HG02623 (cell line): ENCODE measurements around the gene DAD1.
"Not testable (repeated sequence)": the region's sequence is repeated elsewhere in the genome, so short reads cannot be mapped to it uniquely, and the experiment has no call there.

Experiments used
- ATAC-seq: cut with Tn5 transposase; IDR thresholded peaks from one replicate; pipeline ENCODE4 v1.9.1; 2021; ENCODE audit warnings: moderate library complexity; ENCODE audit not compliant: unreplicated experiment

Gene DAD1

GRCh38 chr14:22599349-22599748 is 10.3 kb upstream of the DAD1 start:
- no peak for ATAC-seq

DNA sequence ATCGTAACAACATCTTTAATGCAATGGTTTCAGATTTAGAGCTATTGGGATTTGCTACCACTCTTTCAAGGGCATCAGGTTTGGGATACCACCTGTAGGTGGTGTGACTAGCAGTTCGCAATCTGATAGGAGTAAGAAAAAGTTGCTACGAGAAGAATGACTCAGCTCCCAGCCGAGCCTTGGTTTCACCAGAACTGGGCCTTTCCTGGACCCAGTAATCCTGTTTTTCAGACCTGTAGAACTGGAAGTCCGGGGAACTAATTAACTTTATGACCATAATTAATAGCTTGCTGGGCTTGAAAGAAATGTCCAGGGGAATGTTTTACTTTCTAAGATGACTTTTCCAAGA is 9.8 kb upstream of the DAD1 start:
- ATAC-seq, result no peak

- ATAC-seq, result peak; percentile 83
Observed at GRCh38 chr14:22598099-22598895, 9.3 kb upstream of the DAD1 start, which contains the start of gene ABHD4. ABHD4 (plus strand) TSS chr14:22598300; CDS start chr14:22598307, 7 bp downstream.

GRCh38 chr14:22597771-22598098 is 8.7 kb upstream of the DAD1 start:
- ATAC-seq, result peak; percentile 27

GRCh38 chr14:22597265-22597664 is 8.2 kb upstream of the DAD1 start:
- no peak for ATAC-seq

- no peak for ATAC-seq
Observed at GRCh38 chr14:22596354-22596879, 7.4 kb upstream of the DAD1 start.

GRCh38 chr14:22594156-22594716 is 5.2 kb upstream of the DAD1 start:
- ATAC-seq, result no peak

- no peak for ATAC-seq
Observed at GRCh38 chr14:22593601-22594000, 4.6 kb upstream of the DAD1 start.

DNA sequence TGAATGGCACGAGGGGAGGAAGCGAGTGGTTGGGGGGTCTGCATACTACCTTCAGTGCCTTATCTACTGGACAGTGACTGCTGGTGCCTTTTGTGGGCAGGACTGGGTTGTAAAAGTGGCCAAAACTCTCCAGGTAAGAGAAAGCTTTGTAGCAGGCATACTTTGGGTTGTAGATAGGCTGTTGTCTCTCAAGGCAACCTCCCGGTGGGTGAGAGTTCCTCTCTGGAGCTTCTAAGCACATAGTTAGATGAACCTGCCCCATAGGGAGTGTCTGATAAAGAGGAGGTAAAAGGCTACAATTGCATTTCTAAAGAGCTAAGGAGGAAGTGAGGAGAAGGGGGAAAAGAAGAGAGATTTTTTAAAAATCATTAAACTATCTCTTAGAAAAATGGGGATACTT is 4.2 kb upstream of the DAD1 start:
- no peak for ATAC-seq

DNA sequence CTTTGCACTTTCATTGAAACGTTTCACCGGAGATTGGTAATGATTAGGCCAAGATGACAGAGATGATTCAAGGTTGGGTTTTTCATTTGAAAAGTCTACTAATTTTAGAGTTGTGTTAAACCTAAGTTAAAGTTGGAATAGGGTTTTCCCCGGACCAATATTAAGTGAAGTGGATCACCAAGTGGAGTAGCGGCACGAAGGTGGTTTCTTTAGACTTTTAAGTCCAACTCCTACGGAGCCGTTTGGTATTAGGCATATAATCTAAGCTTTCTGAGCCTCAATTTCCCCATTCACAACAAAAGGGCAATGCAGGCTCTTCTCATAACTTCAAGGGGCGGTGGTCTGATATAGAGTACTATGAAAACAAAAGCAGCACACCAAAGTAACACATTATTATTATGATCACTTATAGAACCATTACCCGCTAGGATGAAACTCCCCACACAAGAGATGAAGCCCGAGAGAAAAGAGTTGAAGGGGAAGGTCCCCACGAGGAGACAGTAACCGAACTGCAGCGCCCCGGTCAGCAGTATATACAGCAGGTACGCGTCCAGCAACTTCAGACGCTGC is 413 bp downstream of the DAD1 start:
- ATAC-seq, result no peak

- not testable (repeated sequence) for ATAC-seq
Observed at GRCh38 chr14:22587677-22588422, 1.2 kb downstream of the DAD1 start.

DNA sequence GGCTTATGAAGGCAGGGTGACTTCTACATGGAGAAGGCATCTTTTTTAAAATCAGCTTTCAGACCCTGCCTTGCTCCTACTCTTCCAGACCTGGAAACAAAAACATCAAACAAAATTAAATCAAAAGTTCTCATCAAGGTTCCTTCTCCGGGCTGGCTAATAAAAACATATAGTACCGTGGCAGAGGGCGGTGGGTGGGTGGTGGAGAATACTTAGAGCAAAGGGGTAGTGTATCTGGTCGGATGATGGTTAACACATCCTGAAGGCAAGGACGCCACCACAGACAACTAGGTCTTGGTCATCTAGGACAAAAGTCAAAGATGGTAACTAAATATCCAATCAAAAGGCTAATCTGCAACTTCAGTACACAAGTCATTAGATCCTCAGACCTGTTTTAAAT is 1.8 kb downstream of the DAD1 start:
- no peak for ATAC-seq

- ATAC-seq, result no peak
Observed at GRCh38 chr14:22583994-22584393, 5.0 kb downstream of the DAD1 start.

DNA sequence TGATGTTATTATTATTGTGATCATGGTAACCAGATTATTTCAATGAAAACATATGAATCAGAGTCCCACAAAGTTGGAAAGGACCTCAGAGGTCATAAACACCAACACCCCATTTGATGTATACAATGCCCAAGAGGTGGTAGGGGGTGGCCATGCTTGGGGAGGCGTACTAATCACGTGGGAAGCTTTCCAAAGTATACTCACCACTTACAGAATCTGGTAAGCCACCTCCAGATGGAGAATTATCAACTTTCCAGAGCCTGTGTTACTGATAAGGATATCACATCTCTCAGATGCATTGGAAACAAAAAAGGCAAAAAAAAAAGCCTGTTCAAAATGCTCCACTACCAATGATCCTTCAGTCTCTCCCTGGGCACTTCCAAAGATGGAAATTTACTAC is 8.4 kb downstream of the DAD1 start:
- ATAC-seq, result no peak

- no peak for ATAC-seq
Observed at GRCh38 chr14:22579881-22580280, 9.1 kb downstream of the DAD1 start.

- ATAC-seq, result no peak
Observed at GRCh38 chr14:22579236-22579635, 9.8 kb downstream of the DAD1 start.

- ATAC-seq, result no peak
Observed at GRCh38 chr14:22577334-22577908, 11.6 kb downstream of the DAD1 start.

DNA sequence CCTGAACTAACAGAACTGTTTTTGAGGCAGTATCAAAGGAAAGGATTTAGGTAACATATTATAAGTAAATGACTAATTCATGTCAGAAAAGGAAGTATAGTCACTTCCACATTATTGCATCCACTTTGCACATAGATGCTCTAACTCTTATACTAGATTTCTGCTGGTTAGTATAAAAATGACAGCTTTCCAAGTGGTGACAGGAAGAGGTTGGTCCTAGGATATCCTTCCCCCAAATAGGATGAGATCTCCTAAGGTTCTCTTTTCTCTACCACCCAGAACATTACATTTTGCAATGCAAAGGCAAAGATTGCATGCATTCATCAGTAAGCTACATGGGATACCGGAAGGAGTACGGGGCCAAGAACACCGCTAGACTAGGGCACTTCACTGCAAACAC is 15.2 kb downstream of the DAD1 start:
- ATAC-seq, result no peak

GRCh38 chr14:22572562-22573058 is 16.4 kb downstream of the DAD1 start:
- no peak for ATAC-seq

DNA sequence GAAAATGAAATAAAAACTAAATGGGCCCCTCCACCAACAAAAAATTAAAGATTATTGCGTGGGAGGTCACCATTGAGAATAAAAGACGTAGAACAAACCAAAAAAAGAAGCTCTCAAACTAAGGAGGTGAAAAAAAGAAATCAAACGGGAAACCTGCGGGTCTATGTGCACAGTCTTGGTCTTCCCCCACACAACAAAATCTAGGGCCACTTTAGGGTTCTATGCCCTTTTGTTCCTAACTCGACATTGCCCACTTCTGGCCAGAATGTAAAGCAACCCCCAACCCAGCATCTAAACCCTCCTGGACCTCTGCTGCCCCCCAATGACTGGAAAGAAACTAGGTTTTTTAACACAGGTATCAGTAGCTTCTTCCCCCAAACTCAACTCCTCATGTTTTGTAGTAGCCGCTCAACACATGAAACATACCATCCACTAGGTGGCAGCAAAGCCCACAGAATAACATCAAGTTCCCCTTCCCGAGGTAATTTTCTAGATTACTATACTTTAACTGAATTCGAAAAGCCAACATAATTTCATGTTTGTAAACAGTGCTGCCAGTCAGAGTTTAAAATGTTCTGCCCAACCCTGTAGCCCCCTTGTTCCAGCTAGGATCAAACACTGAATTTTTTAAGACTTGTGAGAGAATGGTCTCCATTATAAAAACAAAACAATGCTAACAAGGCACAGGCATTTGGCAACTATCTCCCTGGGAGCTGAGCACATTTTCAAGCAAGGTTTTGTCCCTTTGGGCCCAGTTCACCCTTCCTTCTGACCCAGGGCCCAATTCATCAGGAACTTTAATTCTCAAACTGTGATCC is 18.7 kb downstream of the DAD1 start:
- ATAC-seq, result peak; percentile 66
